GM12878 (cell line): ENCODE data around the gene MSH4. TPM values are rescaled to one million over a fixed set of nuclear protein-coding genes. Genes with fewer than 3 reads are reported as not detected.
A peak's percentile ranks its signal among the peaks of the same experiment; 100 is the strongest.

Experiments used
- ATAC-seq: fragments of 200-7000 bp; cut with Tn5 transposase; 3 replicates; pipeline ENCODE4 v1.9.1; 2020; ENCODE audit warnings: mild to moderate bottlenecking, moderate library complexity
- BruUV-seq: library from RNA; stranded (reverse); fragments of 400-500 nt; replicated peaks from 2 replicates; lab custom pipeline; 2021; lab: Mats Ljungman, UMichigan
- CTCF ChIA-PET: fragments of 300-600 bp; sonication (Branson Sonifier 250); formaldehyde crosslinking; extraction: SDS; loops from one replicate; lab custom pipeline; 2021; ENCODE audit warnings: inconsistent platforms; lab: Yijun Ruan, JAX
- POLR2A ChIA-PET: fragments of 350-600 bp; formaldehyde crosslinking; extraction: SDS; loops from one replicate; lab custom pipeline; 2021; ENCODE audit warnings: inconsistent platforms; lab: Charles Lee
- RAD21 ChIA-PET: fragments of 300-600 bp; sonication (Branson Sonifier 250); formaldehyde crosslinking; loops from one replicate; lab custom pipeline; 2023; ENCODE audit warnings: antibody characterized with exemption; ENCODE audit not compliant: unreplicated experiment; lab: Charles Lee
- SMC1A ChIA-PET: fragments of 300-600 bp; sonication (Branson Sonifier 250); formaldehyde crosslinking; loops from one replicate; lab custom pipeline; 2023; ENCODE audit not compliant: unreplicated experiment, uncharacterized antibody; lab: Charles Lee
- DNase-seq: peaks from one replicate; pipeline ENCODE4 v3.0.0-alpha.2; 2011; ENCODE audit warnings: low read depth, low spot score
- FAIRE-seq: peaks from 3 replicates; lab custom pipeline; 2011; peaks lifted over from hg19 to GRCh38; lab: Jason Lieb, UNC
- H2AFZ ChIP-seq: 2 replicates; pipeline ENCODE4 v1.6.0; 2011; ENCODE audit warnings: low read depth, low read length, control low read depth; ENCODE audit not compliant: control insufficient read depth
- H3K27ac ChIP-seq: 2 replicates; pipeline ENCODE4 v1.5.1; 2011; ENCODE audit warnings: control low read depth; ENCODE audit not compliant: control insufficient read depth, insufficient read depth
- H3K27me3 ChIP-seq, 2 experiments: replicated peaks in 1 of 2; 2 replicates each; pipeline versions ENCODE4 v1.6.0 to v1.6.1; 2011; ENCODE audit warnings: low read length in 1 of 2; ENCODE audit not compliant: control insufficient read depth in 2 of 2, insufficient read depth in 2 of 2
- H3K36me3 ChIP-seq, 2 experiments: 2 replicates each; pipeline ENCODE4 v1.5.1; 2011; ENCODE audit warnings: low read length in 1 of 2; ENCODE audit not compliant: control insufficient read depth in 2 of 2, insufficient read depth in 2 of 2
- H3K4me1 ChIP-seq: 2 replicates; pipeline ENCODE4 v1.6.1; 2011; ENCODE audit warnings: mild to moderate bottlenecking, low read length, moderate library complexity, mixed read lengths; ENCODE audit not compliant: control insufficient read depth, insufficient read depth
- H3K4me2 ChIP-seq: 2 replicates; pipeline ENCODE4 v1.6.0; 2011; ENCODE audit warnings: control low read depth; ENCODE audit not compliant: control insufficient read depth, insufficient read depth
- H3K4me3 ChIP-seq: fragments of 200-600 bp; sonication (generic); 2 replicates; pipeline ENCODE4 v1.5.1; 2016
- H3K79me2 ChIP-seq: 2 replicates; pipeline ENCODE4 v1.6.0; 2011; ENCODE audit warnings: low read length; ENCODE audit not compliant: control insufficient read depth, insufficient read depth
- H3K9ac ChIP-seq: 2 replicates; pipeline ENCODE4 v1.8.0; 2011; ENCODE audit warnings: low read length, control low read depth, mixed read lengths; ENCODE audit not compliant: control insufficient read depth, insufficient read depth
- H3K9me3 ChIP-seq: replicated peaks from 3 replicates; pipeline ENCODE4 v1.5.1; 2011; ENCODE audit warnings: mild to moderate bottlenecking, low read length; ENCODE audit not compliant: control insufficient read depth, insufficient read depth
- H4K20me1 ChIP-seq: 2 replicates; pipeline ENCODE4 v1.6.0; 2011; ENCODE audit not compliant: control insufficient read depth, insufficient read depth
- BCL11A ChIP-seq: IDR thresholded peaks from 2 replicates; pipeline ENCODE4 v1.6.1; 2011; ENCODE audit warnings: low read depth, low read length
- CBFB ChIP-seq: IDR thresholded peaks from 2 replicates; pipeline ENCODE4 v1.6.1; 2016; ENCODE audit warnings: antibody characterized with exemption, low read depth
- CBX5 ChIP-seq: sonication (generic); IDR thresholded peaks from 2 replicates; pipeline ENCODE4 v1.6.1; 2016; ENCODE audit warnings: low read depth, moderate library complexity, mild to moderate bottlenecking, inconsistent platforms
- CHD2 ChIP-seq: IDR thresholded peaks from 2 replicates; pipeline ENCODE4 v1.6.1; 2011; ENCODE audit warnings: low read depth, low read length, improper control_type of control experiment, borderline replicate concordance
- IKZF2 ChIP-seq, 2 experiments: fragments of 450-650 bp; IDR thresholded peaks; 2 replicates each; pipeline ENCODE4 v1.6.1; 2017; ENCODE audit warnings: mild to moderate bottlenecking in 2 of 2, moderate library complexity in 2 of 2
- MTA2 ChIP-seq: fragments of 450-650 bp; IDR thresholded peaks from 2 replicates; pipeline ENCODE4 v1.6.1; 2016; ENCODE audit warnings: low read depth, mild to moderate bottlenecking, moderate library complexity
- POLR2A ChIP-seq: IDR thresholded peaks from 2 replicates; pipeline ENCODE4 v1.6.1; 2011; ENCODE audit warnings: low read depth, mild to moderate bottlenecking, low read length
- RAD21 ChIP-seq: IDR thresholded peaks from 2 replicates; pipeline ENCODE4 v1.6.1; 2011; ENCODE audit warnings: mild to moderate bottlenecking, low read depth, low read length, moderate library complexity; ENCODE audit not compliant: insufficient read depth
- RBBP5 ChIP-seq: fragments of 200-600 bp; sonication (generic); conservative IDR thresholded peaks from 2 replicates; pipeline ENCODE4 v1.6.1; 2016
- STAT3 ChIP-seq: IDR thresholded peaks from 2 replicates; pipeline ENCODE4 v1.6.1; 2011; ENCODE audit warnings: low read depth, low read length, improper control_type of control experiment
- ZBTB40 ChIP-seq: fragments of 450-650 bp; IDR thresholded peaks from 2 replicates; pipeline ENCODE4 v1.6.1; 2016; ENCODE audit warnings: mild to moderate bottlenecking, moderate library complexity, borderline replicate concordance
- in situ Hi-C: fragments of 300-500 bp; cut with MboI; formaldehyde crosslinking; loops from 9 replicates; pipeline ENCODE4 v1.14.3; 2018; ENCODE audit warnings: mixed read lengths
- intact Hi-C: fragments of 100-400 bp; cut with micrococcal nuclease; formaldehyde crosslinking; loops from one replicate; pipeline ENCODE4 v1.14.2; 2022; ENCODE audit not compliant: unreplicated experiment
- polyA plus RNA-seq, 11 experiments: library from polyadenylated mRNA; depleted of rRNA in 4 of 11; unstranded in 6 of 11; stranded (reverse) in 5 of 11; fragments of >200 nt; fragmentation: Nextera tagmentation in 4 of 11; fragmentation: Illumina TruSeq in 1 of 11; extraction: Ambion mirVana in 4 of 11; extraction: Trizol in 1 of 11; gene quantifications; 1 replicate in 1 of 11; 2 replicates in 10 of 11; pipeline versions ENCODE4 v1.2.1 to v1.2.3, GENCODE V29; 2011 to 2016; ENCODE audit warnings: inconsistent platforms in 2 of 11, missing spikeins in 2 of 11, low read depth in 1 of 11
- total RNA-seq, 4 experiments: library from RNA; depleted of rRNA in 3 of 4; stranded (reverse); fragments of >200 nt in 3 of 4; fragmentation: Illumina TruSeq in 1 of 4; extraction: Trizol in 1 of 4; gene quantifications; 2 replicates each; pipeline versions ENCODE4 v1.2.1 to v1.2.3, GENCODE V29; 2013 to 2021

The MSH4 gene
- total and polyA plus RNA-seq, 10 of the 15 experiments (the other 5 are each of a cell fraction or from before 2014, with no cell fraction given), result 0.04 to 0.34 (median 0.09) TPM; not detected in 3

DNA sequence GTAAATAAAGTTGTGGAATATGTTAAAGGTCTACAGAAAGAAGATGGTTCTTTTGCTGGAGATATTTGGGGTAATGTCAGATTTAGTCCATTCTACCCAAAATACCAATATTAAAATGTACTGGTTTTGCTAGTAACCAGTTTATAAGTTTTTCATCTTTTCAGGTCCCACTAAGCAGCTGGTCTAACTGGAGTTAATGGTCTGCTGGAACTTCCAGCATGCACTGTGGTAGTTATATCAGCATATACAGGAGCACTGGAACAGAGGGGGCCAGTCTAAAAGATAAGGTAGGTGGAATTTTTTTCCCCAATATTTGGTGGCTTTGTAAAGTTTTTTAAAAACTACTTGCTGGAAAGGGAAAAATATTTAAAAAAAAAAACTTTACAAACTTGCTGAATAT lies 6.7 kb upstream of the MSH4 start:
- in situ Hi-C loops, result loop anchor here (5.0 kb wide), 2 partner anchors 63 to 197 kb away; no protein-coding TSS in a partner anchor
- Histone ChIP-seq H3K27ac (no peak overlapping the region; the same call in 1 of the 2 replicates), H3K79me2 (peaks cover 80% of the 10 kb centered on the region), H3K9me3 (no peaks in the 10 kb centered on the region), H3K27me3 (no peaks in the 10 kb centered on the region), H3K36me3 (peaks cover 5 to 31% of the 10 kb centered on the region in 2 experiments), H3K4me2 (peak overlapping the region; percentile 89), H3K4me3 (peak overlapping the region; percentile 80), H4K20me1 (peaks cover 6% of the 10 kb centered on the region; the same call in 1 of the 2 replicates), H3K4me1 (peaks cover 2% of the 10 kb centered on the region; the same call in 1 of the 2 replicates), H3K9ac (peak overlapping the region; percentile 44; the same call in 1 of the 2 replicates), H2AFZ (no peak overlapping the region)
- BruUV-seq, result no TSS peak
- ChIA-PET SMC1A (interaction anchor here (0.8 to 1.5 kb wide), 4 partner anchors 44 to 524 kb away, joined by 3 to 6 read pairs (median 3); no protein-coding TSS in a partner anchor), RAD21 (interaction anchor here (1.3 kb wide), 1 partner anchor 67 kb away, joined by 5 read pairs; no protein-coding TSS in a partner anchor), POLR2A (no interaction called here), CTCF (no interaction called here)
- TF ChIP-seq CBX5 (no peak), ZBTB40 (no peak), CHD2 (no peak), POLR2A (no peak), RAD21 (no peak), STAT3 (no peak), BCL11A (no peak), RBBP5 (no peak), CBFB (no peak), IKZF2 (IDR thresholded peaks at IDR 0.05) (no peak), MTA2 (no peak)
- no peak for FAIRE-seq
- no peak for ATAC-seq
- DNase-seq, result no peak
- intact Hi-C loops, result loop anchor here (10.0 kb wide), 1 partner anchor 195 kb away; no protein-coding TSS in a partner anchor
